GM18526 (cell line): ENCODE data around the gene HPCAL4.

ENCODE experiments used
- POLR2A ChIP-seq: IDR thresholded peaks from 3 replicates; pipeline ENCODE4 v1.6.1; 2011; ENCODE audit not compliant: insufficient read length; ENCODE audit errors: extremely low read depth

Gene HPCAL4

DNA sequence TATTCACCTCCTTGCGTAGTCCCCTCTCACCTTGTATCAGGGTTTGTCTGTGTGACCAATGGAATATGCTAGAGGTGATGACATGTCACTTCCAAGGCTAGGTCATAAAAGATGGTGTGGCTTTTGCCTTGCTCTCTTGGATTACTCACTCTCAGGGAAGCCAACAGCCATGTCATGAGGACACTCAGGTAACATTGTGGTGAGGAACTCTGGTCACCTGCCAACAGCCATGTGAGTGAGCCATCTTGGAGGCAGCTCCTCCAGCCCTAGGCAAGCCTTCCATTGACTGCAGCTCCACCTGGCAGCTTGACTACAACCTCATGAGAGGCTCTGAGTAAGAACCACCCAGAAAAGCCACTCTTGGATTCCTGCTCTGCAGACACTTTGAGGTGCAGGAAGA, 40.8 kb downstream of the HPCAL4 start:
- TF ChIP-seq POLR2A, result no peak

GRCh38 chr1:39649636-39650185, 41.5 kb downstream of the HPCAL4 start:
- TF ChIP-seq POLR2A, result no peak

DNA sequence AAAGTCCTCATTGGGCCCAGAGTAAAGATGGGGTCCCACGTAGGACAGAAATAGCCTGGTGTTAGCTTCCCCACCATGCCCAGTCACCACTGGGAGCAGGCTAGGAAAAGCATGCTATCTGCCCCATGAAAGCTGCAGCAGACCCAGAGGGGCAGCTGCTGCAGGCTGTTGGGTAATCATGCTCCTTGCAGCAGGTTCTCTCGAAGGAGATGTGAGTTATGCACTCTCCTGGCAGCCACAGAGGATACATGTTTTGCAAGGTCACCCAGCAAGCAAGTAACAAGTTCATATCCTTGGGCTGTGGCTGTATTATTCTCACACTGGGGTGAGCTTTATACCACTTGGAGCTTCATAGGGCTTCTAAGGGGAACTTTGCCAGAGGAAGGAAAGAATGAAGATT, 42.7 kb downstream of the HPCAL4 start:
- no peak for TF ChIP-seq POLR2A

DNA sequence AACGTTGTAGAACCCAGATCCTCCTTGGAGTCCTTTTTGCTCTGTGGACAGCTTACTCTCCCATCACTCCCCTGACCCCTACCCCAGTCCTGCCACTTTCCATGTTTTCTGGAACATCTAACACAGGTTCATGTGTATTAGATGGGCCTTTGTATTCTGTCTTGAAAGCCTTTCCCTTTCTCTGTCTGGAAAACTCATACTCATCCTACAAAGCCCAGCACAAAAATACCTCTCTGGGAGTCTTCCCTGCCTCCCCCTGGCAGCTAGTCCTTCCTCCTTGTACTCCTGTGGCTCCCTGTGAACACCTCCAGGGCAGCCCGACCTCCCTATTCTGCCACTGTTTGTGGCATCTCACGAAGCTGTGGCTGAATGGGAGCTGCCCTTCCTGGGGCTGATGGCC, 44.0 kb downstream of the HPCAL4 start:
- no peak for TF ChIP-seq POLR2A

GRCh38 chr1:39646232-39647081, 44.8 kb downstream of the HPCAL4 start:
- no peak for TF ChIP-seq POLR2A

DNA sequence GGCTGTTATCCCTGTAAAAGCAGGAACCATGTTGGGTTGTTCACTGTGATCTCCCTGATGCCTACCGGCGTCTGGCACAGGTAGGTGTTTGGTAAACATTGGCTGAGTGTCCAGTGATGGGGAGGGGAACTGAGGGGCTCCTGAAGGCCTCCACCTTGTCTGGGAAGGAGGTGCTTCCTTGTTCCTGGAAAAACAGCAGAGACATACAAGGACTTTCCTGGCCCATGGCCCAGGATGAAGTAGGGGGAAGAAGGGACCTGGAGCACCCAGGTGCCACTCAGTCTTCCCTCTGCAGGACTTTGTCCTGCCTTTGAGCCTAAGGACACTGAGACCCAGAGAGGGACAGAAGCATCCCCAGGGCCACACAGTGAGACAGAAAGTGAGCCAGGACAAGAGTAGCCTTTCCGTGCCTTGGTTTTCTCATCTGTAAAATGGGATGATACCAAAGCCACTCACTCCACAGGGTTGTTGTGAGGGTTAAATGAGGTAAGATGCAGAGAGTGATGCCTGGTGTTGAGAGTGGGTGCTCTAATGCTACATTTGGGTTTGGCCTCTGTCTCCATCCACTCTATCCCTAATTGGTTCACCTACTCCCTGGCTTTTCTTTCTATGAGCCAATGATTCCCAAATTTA, 45.7 kb downstream of the HPCAL4 start:
- TF ChIP-seq POLR2A, result no peak

DNA sequence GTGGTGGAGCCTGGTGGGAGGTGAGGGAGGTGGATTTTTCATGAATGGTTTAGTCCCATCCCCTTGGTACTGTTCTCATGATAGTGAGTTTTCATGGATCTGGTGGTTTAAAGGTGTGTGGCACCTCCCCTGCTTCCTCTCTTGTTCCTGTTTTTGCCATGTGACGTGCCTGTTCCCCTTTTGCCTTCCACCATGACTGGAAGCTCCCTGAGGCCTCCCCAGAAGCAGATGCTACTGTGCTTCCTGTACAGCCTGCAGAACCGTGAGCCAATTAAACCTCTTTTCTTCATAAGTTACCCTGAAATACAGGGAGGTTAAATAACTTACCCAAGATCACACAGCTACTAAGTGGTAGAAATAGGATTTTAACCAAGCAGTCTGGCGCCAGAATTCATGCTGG, 47.5 kb downstream of the HPCAL4 start:
- no peak for TF ChIP-seq POLR2A

- TF ChIP-seq POLR2A, result no peak
Measured at GRCh38 chr1:39642796-39643195, 48.4 kb downstream of the HPCAL4 start.

DNA sequence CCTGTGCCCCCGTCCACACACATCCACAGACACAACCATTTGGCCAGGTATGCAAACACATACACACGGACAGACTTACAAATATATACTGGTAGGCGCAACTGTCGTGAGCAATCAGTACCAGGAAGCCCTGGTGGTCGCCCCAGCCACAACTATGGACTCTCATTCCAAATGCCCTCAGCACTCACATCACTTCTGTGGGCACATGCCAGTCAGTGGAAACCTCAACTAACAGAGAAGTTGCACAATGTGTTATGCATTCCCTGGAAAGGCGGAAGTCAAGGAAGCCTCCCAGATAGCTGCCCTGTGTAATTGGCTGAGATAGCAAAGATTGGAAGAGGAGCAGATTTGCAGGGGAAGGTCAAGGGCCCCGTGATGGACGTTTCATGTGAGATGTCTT, 50.4 kb downstream of the HPCAL4 start:
- no peak for TF ChIP-seq POLR2A

DNA sequence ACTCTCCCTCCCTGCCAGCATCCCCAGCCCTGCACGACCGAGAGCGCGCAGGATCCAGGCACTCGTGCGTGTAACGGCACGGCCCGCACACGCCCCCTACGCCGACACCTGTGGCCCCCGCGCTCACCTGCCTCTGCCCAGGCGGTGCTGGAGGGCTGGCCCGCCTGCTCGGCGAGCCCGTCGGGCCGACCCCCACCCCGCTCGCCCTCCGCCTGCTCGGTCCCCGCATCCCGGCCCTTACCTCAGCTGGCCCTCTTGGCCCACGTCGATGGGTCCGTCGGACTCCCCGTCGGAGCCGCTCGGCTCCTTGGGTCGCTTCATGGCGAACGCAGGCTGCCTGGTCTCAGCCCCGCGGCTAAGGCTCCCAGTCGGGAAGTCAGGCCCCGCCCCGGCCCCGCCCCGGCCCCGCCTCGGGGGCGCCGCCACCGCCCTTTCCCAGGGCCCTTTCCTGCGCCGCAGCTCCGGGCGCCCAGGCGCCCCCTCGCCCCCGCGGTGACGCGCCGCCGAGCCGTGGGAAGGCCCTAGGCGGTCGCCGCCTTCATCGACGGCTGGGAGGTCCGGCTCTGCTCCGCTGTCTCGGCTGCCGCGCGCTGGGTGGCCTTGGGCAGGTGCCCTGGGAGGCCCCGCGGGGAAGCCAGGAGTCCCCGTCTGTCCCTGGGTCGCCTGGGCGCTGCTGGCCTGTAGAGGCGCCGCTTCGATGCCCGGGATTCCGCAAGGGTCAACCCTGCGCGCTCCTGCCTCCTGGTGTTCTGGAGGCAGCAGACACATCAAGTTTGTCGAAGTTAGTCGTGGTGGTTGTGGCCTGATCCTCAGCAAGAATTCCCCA, 51.7 kb downstream of the HPCAL4 start, which contains the start of gene HEYL:
Gene HEYL (minus strand): TSS at position 339 of the 826 bp plus-strand sequence. CDS start 18 bp downstream, at position 321.
- no peak for TF ChIP-seq POLR2A

DNA sequence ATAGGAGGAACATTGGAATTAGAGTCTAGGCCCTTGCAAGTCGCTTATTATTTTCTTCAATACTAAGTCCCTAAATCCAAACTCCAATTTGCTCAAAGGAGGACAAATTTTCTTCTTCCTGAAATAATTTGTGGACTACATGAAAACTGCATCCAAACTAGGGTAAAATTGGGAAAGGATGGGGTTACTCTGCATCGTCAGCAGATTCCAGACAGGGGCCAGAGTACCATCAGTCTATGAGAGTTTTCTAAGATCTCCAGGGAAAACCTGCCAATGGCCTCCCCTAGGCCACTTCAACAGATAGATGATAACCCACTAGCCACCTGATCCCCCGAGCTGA, 52.3 kb downstream of the HPCAL4 start:
- no peak for TF ChIP-seq POLR2A

DNA sequence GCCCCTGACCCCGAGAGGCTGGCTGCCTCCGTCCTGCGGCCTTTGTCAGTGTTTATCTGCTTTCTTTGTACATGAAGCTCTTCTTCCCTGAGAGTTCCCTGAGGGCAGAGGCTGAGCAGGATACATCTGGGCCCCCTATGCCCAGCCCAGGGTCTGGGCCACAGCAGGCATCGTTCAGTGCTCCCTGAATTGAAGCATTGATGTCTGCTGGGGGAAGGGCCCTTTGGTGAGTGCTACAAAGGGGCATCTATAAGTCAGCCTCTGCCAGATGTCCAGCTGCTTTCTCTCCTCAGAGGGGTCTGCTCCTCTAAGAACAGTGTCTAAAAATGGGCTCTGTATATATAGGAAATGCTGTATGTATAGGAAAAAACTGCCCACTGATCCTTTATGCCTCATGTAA, 53.9 kb downstream of the HPCAL4 start:
- no peak for TF ChIP-seq POLR2A

DNA sequence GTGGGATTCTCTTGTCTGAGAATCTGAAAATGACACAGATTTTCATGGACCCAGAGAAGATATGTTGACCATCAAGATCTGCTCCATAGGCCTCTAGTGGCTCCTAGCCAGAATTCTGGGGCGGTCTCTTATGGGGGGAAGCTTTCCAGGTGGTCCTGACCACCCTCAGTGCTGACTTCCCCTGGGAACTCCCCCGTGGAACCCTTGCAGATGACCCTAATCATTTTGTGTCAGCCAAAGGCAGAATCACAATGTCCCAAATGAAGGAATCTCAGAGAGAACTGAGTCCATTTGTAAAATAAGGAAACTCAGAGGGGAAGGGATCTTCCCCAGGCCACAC, 55.4 kb downstream of the HPCAL4 start:
- TF ChIP-seq POLR2A, result no peak

GRCh38 chr1:39635205-39635870, 55.9 kb downstream of the HPCAL4 start:
- TF ChIP-seq POLR2A, result no peak

GRCh38 chr1:39633422-39633821, 57.8 kb downstream of the HPCAL4 start:
- no peak for TF ChIP-seq POLR2A
